Pancreas (tissue), 10 donors: ENCODE measurements around the gene LDLRAD4. TPM values are rescaled to one million over a fixed set of nuclear protein-coding genes. Genes with fewer than 3 reads are reported as not detected.

ENCODE experiments used
- ATAC-seq, 4 donors: fragments of 200-7000 bp; cut with Tn5 transposase; one replicate each; pipeline versions ENCODE4 v1.8.0 to v1.9.1; 2020; ENCODE audit warnings: mild to moderate bottlenecking in 4 of 4, moderate library complexity in 4 of 4
- DNase-seq, 6 donors: peaks; one replicate each; pipeline ENCODE4 v3.0.0-alpha.2; 2020
- FAIRE-seq: peaks from 2 replicates; lab custom pipeline; 2012; peaks lifted over from hg19 to GRCh38; lab: Jason Lieb, UNC
- H3K27ac ChIP-seq, 4 donors: fragments of 200-600 bp; sonication (generic); 1 replicate in 3 of 4; 2 replicates in 1 of 4; pipeline versions ENCODE4 v1.5.0 to v1.8.0; 2020
- H3K27me3 ChIP-seq, 4 donors: fragments of 200-600 bp; one replicate each; pipeline ENCODE4 v1.8.0; 2021
- H3K36me3 ChIP-seq, 3 donors: fragments of 200-600 bp; sonication (generic) in 1 of 3; one replicate each; pipeline versions ENCODE4 v1.5.0 to v1.8.0; 2020 to 2021
- H3K4me1 ChIP-seq, 3 donors: fragments of 200-600 bp; one replicate each; pipeline ENCODE4 v1.8.0; 2021
- H3K4me3 ChIP-seq, 4 donors: fragments of 200-600 bp; sonication (generic) in 2 of 4; one replicate each; pipeline versions ENCODE4 v1.5.0 to v1.8.0; 2020 to 2021
- H3K9me3 ChIP-seq, 4 donors: fragments of 200-600 bp; one replicate each; pipeline ENCODE4 v1.8.0; 2021
- WGBS, 2 donors: extraction: QIAGEN DNeasy Blood & Tissue Kit; methylation state at CpG; one replicate each; pipeline ENCODE4 v1.1.7; 2013; 5-methylcytosine and 5-hydroxymethylcytosine counted together
- intact Hi-C, 3 donors: fragments of 100-400 bp; cut with DNase I; formaldehyde crosslinking; loops; one replicate each; pipeline versions ENCODE4 v1.11.1 to v1.14.2; 2022
- polyA plus RNA-seq, 2 donors: library from polyadenylated mRNA; stranded (reverse); fragments of 200-250 nt; gene quantifications; one replicate each; pipeline ENCODE4 v1.2.3, GENCODE V29; 2013
- total RNA-seq, 6 donors: library from RNA; stranded (reverse); fragmentation: NEBNext Ultra II Directional in 4 of 6; extraction: Animal tissue kit (Norgen Biotek cat#: 25700) in 4 of 6; gene quantifications; one replicate each; pipeline versions ENCODE4 v1.2.1 to v1.2.4, GENCODE V29; 2021 to 2023
- TF ChIP-seq, protein P1 (sequence below), 4 donors: fragments of 200-600 bp; sonication (generic) in 3 of 4; IDR thresholded peaks; one replicate each; pipeline versions ENCODE4 v1.5.0 to v1.8.0; 2021; ENCODE audit warnings: antibody characterized with exemption in 4 of 4
- donor health status: healthy with polysubstance abuse.
- donor health status: DM: no; HTN: no; CAD: no; lungs with moderate emphysema.
- donor health status: DM: no; HTN: no; CAD: no.
- donor health status: control.
- donor health status: control.
- donor health status: Bipolar disorder and iron deficiency.
- donor health status: DM: yes; HTN: yes; CAD: no.
- donor health status: DM: no; HTN: no; CAD: no.
- donor health status: DM: no; HTN: no; CAD: no.
- donor health status: DM: yes; HTN: yes; CAD: no.

The LDLRAD4 gene
- total and polyA plus RNA-seq, 8 donors, result 2.5 to 21.8 (median 5.7) TPM

DNA sequence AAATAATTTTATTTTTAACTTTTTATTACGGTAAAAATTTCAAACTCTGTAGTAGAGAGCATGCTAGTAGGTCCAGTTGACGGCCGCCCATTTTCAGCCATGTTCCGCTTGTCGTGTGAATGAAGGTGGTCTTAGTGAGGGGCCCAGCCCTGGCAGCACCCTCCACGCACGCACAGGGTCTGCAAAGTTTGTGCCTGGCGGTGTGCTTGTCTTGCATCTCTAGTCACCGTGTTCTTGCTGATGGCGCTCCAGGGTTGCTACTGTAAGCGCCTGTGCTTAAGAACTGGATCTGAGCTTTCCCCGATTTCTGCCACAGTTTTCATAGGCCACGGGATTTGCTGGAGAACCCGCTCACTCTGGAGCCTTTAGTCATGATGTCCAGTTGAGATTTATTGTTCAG is 28.9 kb downstream of the LDLRAD4 start:
- Histone ChIP-seq H3K9me3 (no peaks in the 10 kb centered on the region), H3K27me3 (no peaks in the 10 kb centered on the region), H3K36me3 (no peaks in the 10 kb centered on the region), H3K4me1 (no peaks in the 10 kb centered on the region), H3K27ac (no peak overlapping the region), H3K4me3 (no peak overlapping the region)
- 91 to 96% methylated on average over 14 of the region's 14 CpGs for WGBS, 2 donors
- DNase-seq, result no peak
- ATAC-seq, result no peak
- TF ChIP-seq, protein P1, sequence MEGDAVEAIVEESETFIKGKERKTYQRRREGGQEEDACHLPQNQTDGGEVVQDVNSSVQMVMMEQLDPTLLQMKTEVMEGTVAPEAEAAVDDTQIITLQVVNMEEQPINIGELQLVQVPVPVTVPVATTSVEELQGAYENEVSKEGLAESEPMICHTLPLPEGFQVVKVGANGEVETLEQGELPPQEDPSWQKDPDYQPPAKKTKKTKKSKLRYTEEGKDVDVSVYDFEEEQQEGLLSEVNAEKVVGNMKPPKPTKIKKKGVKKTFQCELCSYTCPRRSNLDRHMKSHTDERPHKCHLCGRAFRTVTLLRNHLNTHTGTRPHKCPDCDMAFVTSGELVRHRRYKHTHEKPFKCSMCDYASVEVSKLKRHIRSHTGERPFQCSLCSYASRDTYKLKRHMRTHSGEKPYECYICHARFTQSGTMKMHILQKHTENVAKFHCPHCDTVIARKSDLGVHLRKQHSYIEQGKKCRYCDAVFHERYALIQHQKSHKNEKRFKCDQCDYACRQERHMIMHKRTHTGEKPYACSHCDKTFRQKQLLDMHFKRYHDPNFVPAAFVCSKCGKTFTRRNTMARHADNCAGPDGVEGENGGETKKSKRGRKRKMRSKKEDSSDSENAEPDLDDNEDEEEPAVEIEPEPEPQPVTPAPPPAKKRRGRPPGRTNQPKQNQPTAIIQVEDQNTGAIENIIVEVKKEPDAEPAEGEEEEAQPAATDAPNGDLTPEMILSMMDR (IDR thresholded peaks at IDR 0.05), result no peak
- FAIRE-seq, result no peak
- intact Hi-C loops, result no loop called here

DNA sequence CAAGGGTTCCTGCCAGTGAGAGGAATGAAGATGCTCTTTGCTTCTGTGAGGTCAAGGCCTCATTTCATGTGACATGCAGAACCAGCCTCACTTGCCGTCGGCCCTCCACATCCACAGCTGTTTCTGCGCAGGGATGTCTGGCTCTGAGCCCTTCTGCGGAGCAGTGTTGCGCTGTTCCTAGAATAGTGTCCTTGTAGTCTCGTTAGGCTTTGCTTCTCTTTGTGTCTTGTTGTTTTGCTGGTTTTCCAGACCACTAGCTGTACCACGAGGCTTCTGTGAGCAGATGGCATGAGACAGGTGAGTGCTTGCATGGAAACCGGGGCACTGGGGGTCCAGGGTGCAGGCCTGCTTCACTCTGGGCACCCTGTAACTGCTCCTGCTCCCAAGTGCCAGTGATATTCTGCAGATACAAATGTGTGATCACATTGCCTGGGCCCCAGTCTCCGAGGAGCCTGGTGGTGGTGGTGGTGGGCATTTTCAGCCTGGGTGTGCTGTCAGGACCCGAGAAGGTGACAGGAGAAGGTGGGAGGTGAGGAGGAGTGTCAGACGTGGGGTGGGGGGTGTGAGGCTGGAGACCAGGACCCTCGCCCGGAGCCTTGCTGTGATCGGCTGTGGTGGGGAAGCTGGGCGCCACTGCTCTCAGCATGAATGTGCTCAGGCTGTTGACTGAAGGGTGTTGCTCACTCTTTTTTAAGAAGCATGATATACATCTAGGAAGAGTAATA is 34.3 kb downstream of the LDLRAD4 start:
- Histone ChIP-seq H3K9me3 (no peaks in the 10 kb centered on the region), H3K27ac (no peak overlapping the region), H3K4me1 (no peaks in the 10 kb centered on the region), H3K27me3 (no peaks in the 10 kb centered on the region), H3K36me3 (no peaks in the 10 kb centered on the region), H3K4me3 (no peak overlapping the region)
- intact Hi-C loops, result no loop called here
- TF ChIP-seq, protein P1 (IDR thresholded peaks at IDR 0.05), result no peak
- WGBS, 2 donors, result 78 to 82% methylated on average over 15 of the region's 15 CpGs
- FAIRE-seq (no peak), ATAC-seq (no peak), DNase-seq (no peak)

DNA sequence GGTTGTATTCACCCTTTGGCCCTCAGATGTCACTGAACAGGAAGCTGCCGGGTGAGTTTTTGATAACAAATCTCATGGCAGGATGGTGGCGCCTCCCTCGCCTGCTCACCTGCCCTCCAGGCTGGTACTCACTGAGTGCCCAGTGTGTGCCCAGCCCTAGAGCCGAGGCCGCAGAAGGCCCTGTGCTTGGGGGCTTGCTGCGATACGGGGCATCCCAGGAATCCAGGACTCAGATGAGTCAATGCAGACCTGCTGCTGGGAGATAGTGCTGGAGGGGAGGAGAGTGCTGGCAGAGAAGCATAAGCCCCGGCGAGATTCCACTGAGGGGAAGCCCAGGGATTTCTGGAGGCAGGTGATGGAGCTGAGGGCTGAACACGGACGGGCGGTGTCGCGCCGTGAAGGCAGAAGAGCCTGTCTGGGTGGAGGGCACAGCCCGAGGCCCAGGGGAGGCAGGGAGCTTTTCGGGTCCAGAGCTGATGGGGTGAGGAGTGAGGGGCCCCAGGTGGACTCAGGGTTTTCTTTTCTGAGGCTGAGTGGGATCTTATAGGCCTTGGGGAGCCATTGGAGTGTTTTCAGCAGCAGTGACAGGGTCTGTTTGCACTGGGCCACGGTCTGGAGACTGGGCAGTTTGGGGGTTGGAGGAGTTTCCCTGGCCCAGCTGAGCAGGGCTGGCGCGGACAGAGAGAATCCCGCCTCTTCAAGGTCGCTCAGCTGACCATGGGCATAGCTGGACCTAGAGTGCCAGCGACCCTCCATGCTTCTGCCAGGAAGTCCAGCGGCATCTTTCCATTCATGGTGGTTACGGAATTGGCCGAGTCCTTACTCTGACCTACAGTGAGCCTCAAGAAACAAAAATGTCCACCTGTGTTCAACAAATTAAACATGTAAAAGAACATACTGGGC is 35.5 kb downstream of the LDLRAD4 start:
- ATAC-seq (no peak), DNase-seq (no peak), FAIRE-seq (no peak)
- H3K4me3 ChIP-seq, result no peak overlapping the region
- H3K4me1 ChIP-seq, result no peaks in the 10 kb centered on the region
- no peaks in the 10 kb centered on the region for H3K36me3 ChIP-seq
- H3K9me3 ChIP-seq, result no peaks in the 10 kb centered on the region
- intact Hi-C loops, result no loop called here
- 76 to 79% methylated on average over 26 of the region's 26 CpGs for WGBS, 2 donors
- TF ChIP-seq, protein P1 (IDR thresholded peaks at IDR 0.05), result no peak
- H3K27ac ChIP-seq, result no peak overlapping the region
- no peaks in the 10 kb centered on the region for H3K27me3 ChIP-seq

GRCh38 chr18:13254971-13255927 is 36.7 kb downstream of the LDLRAD4 start:
- Histone ChIP-seq H3K27ac (no peak overlapping the region), H3K27me3 (no peaks in the 10 kb centered on the region), H3K9me3 (no peaks in the 10 kb centered on the region), H3K4me1 (peaks cover 0 to 5% (median 0%) of the 10 kb centered on the region in 3 donors), H3K36me3 (no peaks in the 10 kb centered on the region), H3K4me3 (no peak overlapping the region)
- DNase-seq, result no peak
- WGBS, 2 donors, result 77 to 78% methylated on average over 11 of the region's 11 CpGs
- TF ChIP-seq, protein P1 (IDR thresholded peaks at IDR 0.05), result no peak
- no peak for FAIRE-seq
- no peak for ATAC-seq
- intact Hi-C loops, result no loop called here
